HG03575 (cell line): ENCODE results near the gene CEP72.
"Not testable (repeated sequence)": the region's sequence is repeated elsewhere in the genome, so short reads cannot be mapped to it uniquely, and the experiment has no call there.

Experiments used
- ATAC-seq: cut with Tn5 transposase; IDR thresholded peaks from one replicate; pipeline ENCODE4 v1.9.1; 2021; ENCODE audit not compliant: unreplicated experiment, insufficient number of reproducible peaks, low FRiP score; ENCODE audit errors: extremely low read depth

The CEP72 gene

DNA sequence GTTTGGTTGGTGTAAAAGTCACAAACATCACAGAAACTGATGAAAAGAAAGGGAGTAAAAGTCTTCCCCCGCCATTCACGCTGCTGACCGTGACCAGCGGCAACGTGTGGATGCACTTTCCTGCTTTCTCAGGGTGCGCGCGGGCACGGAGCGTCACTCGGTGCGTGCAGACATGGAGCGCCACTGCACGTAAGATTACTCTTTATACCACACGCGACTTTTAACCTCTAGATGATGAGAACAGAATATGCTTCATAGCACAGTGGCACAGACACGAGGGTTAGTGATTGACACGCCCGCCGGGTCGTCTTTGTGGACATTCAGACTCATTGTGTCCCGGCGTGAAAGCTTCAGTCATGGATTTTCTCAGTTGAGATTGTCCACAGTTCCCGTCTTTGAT is 15.7 kb downstream of the CEP72 start:
- no peak for ATAC-seq

DNA sequence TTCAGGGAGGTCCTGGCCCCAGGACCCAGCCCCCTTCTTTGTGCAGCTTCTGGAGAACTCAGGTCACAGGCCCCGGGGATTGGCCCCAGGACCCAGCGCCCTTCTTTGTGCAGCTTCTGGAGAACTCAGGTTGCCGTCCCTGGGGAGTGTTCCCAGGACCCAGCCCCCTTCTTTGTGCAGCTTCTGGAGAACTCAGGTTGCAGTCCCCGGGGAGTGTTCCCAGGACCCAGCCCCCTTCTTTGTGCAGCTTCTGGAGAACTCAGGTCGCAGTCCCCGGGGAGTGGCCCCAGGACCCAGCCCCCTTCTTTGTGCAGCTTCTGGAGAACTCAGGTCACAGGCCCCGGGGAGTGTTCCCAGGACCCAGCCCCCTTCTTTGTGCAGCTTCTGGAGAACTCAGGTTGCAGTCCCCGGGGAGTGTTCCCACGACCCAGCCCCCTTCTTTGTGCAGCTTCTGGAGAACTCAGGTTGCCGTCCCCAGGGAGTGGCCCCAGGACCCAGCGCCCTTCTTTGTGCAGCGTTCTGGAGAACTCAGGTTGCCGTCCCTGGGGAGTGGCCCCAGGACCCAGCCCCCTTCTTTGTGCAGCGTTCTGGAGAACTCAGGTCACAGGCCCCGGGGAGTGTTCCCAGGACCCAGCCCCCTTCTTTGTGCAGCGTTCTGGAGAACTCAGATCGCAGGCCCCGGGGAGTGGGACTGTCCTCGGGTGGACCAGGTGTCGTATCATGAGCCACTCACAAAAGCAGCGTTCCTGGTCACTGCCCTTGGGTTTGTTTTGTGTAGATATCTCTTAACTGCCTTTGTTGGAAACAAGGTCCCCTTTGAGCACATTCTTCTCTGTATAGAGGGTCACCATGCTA is 16.4 kb downstream of the CEP72 start:
- not testable (repeated sequence) for ATAC-seq

GRCh38 chr5:633501-633955 is 21.4 kb downstream of the CEP72 start:
- no peak for ATAC-seq

GRCh38 chr5:634191-634590 is 22.1 kb downstream of the CEP72 start:
- ATAC-seq = no peak

DNA sequence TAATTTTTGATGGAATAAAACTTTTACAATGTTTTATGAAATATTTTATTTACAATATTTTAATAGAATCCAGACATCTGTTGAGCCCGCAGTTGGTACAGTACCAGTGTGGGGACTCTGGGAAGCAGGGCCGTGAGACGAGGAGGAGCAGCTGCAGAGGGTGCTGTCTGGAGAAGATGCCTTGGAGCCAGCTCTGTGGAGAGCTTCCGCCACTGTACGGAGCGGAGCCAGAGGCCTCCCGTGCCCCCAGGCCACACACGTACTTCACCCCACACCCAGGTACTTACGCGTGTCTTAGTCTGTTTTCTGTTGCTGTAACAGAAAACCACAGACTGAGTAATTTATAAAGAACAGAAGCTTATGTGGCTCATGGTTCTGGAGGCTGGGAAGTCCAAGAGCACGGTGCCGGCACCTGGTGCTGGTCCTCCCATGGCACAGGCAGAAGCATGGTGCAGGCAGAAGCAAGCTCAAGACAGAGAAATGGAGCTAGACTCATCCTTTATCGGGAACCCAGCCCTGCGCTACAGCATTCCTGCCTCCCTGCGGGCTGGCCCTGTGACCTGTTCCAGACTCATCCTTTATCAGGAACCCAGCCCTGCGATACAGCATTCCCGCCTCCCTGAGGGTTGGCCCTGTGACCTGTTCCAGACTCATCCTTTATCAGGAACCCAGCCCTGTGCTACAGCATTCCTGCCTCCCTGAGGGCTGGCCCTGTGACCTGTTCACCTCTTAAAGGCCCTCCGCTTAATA is 23.3 kb downstream of the CEP72 start:
- ATAC-seq = no peak

- no peak for ATAC-seq
Measured at GRCh38 chr5:636951-637350, 24.8 kb downstream of the CEP72 start.

DNA sequence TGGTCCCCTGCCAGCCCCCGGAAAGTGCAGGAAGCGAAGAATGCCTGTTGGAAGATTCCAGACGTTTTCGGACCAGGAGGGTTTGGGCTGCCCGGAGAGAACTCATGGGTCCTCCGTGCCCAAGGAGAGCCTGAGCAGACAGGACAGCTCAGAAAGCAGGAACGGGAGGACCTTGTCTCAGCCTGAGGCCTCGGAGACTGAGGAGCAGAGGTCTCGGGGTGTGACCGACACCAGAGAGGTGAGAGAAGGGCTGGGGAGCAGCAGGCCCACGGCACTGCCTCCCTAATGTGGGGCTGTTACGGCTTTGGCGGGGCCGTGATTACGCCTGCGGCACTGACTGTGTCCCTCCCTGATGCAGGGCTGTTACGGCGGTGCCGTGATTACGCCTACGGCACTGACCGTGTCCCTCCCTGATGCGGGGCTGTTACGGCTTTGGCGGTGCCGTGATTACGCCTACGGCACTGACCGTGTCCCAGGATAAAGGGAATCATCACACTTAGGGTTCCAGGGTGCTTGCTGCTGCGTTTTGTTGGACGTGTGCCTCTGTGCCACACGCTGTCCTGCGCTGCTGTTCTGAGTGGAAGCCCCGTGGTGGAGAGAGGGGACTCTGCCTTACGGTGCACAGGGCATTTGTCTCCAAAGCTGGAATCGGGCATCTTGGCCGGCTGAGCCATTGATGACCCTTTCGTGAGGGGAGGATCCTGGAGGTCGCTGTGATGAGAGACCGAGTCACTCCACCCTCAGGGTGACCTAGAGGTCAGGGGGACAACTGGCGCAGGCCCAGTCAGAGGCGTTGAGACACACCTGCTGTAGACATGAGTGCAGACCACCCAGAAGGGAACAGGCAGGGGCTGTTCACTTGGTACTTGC is 25.7 kb downstream of the CEP72 start:
- no peak for ATAC-seq

GRCh38 chr5:638501-639252 is 26.5 kb downstream of the CEP72 start:
- ATAC-seq = no peak

GRCh38 chr5:639253-639530 is 27.1 kb downstream of the CEP72 start:
- no peak for ATAC-seq

- ATAC-seq = no peak
Measured at GRCh38 chr5:639584-640213, 27.6 kb downstream of the CEP72 start.

DNA sequence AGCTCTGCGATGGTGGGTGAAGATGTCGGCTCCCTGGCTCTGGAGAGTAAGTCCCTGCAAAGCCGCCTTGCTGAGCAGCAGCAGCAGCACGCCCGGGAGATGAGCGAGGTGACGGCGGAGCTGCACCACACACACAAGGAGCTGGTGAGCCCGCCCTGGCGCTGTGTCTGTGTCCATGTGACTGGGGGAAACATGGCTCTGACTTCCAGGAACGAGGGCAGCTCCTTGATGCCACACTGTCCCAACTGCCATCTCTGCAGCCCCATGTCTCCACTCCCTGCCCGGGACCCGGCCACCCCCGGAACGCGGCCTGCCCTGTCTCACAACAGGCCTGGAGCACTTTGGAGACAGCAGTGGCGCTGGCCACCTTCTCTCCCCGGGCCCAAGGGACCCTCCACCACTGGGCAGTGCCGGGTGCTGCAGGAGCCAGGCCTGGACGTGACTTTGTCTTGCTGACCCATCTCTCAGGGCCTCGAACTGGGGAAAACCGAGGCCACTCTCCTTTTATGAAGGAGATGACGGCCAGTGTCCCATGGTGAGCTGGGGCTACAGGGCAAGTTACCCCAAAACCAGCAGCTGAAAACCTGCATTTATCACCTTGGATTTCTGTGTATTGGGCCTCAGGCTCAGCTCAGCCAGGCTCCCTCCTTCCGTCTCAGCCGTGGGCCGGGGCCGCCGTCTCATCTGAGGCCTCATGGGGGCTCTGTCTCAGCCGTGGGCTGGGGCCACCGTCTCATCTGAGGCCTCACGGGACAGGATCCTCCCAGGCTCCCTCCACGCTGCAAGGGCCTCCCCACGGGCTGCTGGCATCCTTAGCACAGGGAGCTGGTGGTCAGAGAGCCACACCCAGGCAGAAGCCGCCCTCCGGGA is 28.6 kb downstream of the CEP72 start:
- no peak for ATAC-seq

GRCh38 chr5:641331-641765 is 29.2 kb downstream of the CEP72 start:
- no peak for ATAC-seq

GRCh38 chr5:642481-642880 is 30.3 kb downstream of the CEP72 start:
- ATAC-seq = no peak

- ATAC-seq = no peak
Measured at GRCh38 chr5:643351-643801, 31.2 kb downstream of the CEP72 start.

DNA sequence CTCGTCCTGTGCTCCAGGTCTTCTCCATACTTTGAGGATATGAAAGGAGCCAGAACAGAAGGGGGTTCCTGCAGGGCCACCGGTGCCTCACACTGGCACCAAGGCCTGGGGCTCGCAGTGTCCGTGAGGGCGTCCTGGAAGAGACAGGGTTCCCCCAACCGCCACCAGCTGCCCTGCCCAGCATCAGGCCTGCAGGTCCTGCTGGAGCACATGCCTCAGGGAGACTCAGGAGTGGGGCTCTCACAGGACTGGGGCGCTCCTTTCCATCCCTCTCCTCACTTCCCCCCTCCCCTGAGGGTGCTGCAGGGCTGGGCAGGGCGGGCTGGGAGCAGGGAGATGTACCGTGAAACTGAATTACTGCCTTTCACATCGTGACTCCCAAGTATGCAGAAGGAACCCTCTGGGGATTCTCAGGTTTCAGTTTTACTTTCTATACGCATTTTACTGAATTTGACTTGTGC is 31.7 kb downstream of the CEP72 start:
- ATAC-seq = no peak

GRCh38 chr5:644509-644908 is 32.4 kb downstream of the CEP72 start:
- ATAC-seq = no peak

DNA sequence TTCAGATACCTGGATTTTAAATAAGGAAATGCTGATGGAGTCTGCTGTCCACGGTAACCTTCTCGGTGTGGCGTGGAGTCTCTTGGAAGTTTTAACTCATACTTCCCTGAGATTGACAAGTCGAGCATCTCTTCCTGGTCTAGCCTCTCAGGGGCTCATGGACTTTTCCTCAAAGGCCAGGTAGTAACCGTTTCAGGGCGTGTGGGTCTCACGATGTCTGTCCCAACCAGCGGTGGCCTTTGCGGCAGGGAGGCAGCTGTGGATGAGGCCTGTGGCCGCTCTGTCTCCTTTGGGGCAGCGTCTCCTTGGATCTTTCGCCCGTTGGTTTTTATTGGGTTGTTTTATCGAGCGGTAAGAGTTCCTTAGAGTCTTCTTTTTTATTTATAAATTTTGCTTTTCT is 32.8 kb downstream of the CEP72 start:
- no peak for ATAC-seq
